GM12874 (cell line): ENCODE measurements around the gene CRABP2.

ENCODE experiments used
- TF ChIP-seq, protein P1 (sequence below): IDR thresholded peaks from 2 replicates; pipeline ENCODE4 v1.5.1; 2011; ENCODE audit warnings: low read depth, mild to moderate bottlenecking, control low read depth, low read length, moderate library complexity; ENCODE audit not compliant: insufficient read depth

Gene CRABP2

GRCh38 chr1:156705918-156706656 is 704 bp upstream of the CRABP2 start:
- TF ChIP-seq, protein P1, sequence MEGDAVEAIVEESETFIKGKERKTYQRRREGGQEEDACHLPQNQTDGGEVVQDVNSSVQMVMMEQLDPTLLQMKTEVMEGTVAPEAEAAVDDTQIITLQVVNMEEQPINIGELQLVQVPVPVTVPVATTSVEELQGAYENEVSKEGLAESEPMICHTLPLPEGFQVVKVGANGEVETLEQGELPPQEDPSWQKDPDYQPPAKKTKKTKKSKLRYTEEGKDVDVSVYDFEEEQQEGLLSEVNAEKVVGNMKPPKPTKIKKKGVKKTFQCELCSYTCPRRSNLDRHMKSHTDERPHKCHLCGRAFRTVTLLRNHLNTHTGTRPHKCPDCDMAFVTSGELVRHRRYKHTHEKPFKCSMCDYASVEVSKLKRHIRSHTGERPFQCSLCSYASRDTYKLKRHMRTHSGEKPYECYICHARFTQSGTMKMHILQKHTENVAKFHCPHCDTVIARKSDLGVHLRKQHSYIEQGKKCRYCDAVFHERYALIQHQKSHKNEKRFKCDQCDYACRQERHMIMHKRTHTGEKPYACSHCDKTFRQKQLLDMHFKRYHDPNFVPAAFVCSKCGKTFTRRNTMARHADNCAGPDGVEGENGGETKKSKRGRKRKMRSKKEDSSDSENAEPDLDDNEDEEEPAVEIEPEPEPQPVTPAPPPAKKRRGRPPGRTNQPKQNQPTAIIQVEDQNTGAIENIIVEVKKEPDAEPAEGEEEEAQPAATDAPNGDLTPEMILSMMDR, result peak; percentile 91

GRCh38 chr1:156704930-156705320 is 458 bp downstream of the CRABP2 start:
- TF ChIP-seq, protein P1, result no peak

GRCh38 chr1:156704166-156704711 is 1.1 kb downstream of the CRABP2 start:
- TF ChIP-seq, protein P1, result no peak

- TF ChIP-seq, protein P1, result no peak
Measured at GRCh38 chr1:156703741-156704140, 1.6 kb downstream of the CRABP2 start.

- TF ChIP-seq, protein P1, result no peak
Measured at GRCh38 chr1:156703336-156703735, 2.0 kb downstream of the CRABP2 start.

GRCh38 chr1:156700736-156701531 is 4.4 kb downstream of the CRABP2 start:
- TF ChIP-seq, protein P1, result no peak

- TF ChIP-seq, protein P1, result no peak
Measured at GRCh38 chr1:156698995-156699394, 6.4 kb downstream of the CRABP2 start.
